Endothelial cell of umbilical vein (primary cell): ENCODE measurements around the gene IBTK. TPM values are rescaled to one million over a fixed set of nuclear protein-coding genes. Genes with fewer than 3 reads are reported as not detected.

Experiments
- BruUV-seq: library from RNA; stranded (reverse); fragments of 400-500 nt; replicated peaks from 2 replicates; lab custom pipeline; 2021; lab: Mats Ljungman, UMichigan
- CTCF ChIA-PET: fragments of 300-600, 350-600 bp; sonication (Branson Sonifier 250); formaldehyde crosslinking; loops from one replicate; lab custom pipeline; 2021; ENCODE audit warnings: antibody characterized with exemption, inconsistent platforms; lab: Charles Lee
- POLR2A ChIA-PET: fragments of 300-600, 350-600 bp; sonication (Branson Sonifier 250); formaldehyde crosslinking; loops from one replicate; lab custom pipeline; 2021; ENCODE audit warnings: antibody characterized with exemption, inconsistent platforms; lab: Charles Lee
- DNase-seq: peaks from one replicate; pipeline ENCODE4 v3.0.0-alpha.2; 2011; ENCODE audit warnings: low read depth, low spot score
- FAIRE-seq: peaks from 2 replicates; lab custom pipeline; 2011; peaks lifted over from hg19 to GRCh38; lab: Jason Lieb, UNC
- H2AFZ ChIP-seq: 2 replicates; pipeline ENCODE4 v1.6.0; 2012; ENCODE audit warnings: low read depth, low read length, control low read depth, inconsistent platforms
- H3K27ac ChIP-seq: 2 replicates; pipeline ENCODE4 v1.5.1; 2011; ENCODE audit warnings: low read depth, mild to moderate bottlenecking, control low read depth, low read length, moderate library complexity; ENCODE audit not compliant: insufficient read depth
- H3K27me3 ChIP-seq, 2 experiments: 2 replicates each; pipeline versions ENCODE4 v1.6.0 to v1.6.1; 2011; ENCODE audit warnings: low read length in 2 of 2, mixed read lengths in 1 of 2; ENCODE audit not compliant: control insufficient read depth in 2 of 2, insufficient read depth in 2 of 2
- H3K36me3 ChIP-seq, 2 experiments: 2 replicates in 1 of 2; 3 replicates in 1 of 2; pipeline ENCODE4 v1.5.1; 2011; ENCODE audit warnings: low read length in 2 of 2, mild to moderate bottlenecking in 1 of 2, moderate library complexity in 1 of 2; ENCODE audit not compliant: control insufficient read depth in 2 of 2, insufficient read depth in 2 of 2; ENCODE audit errors: extremely low read depth in 1 of 2
- H3K4me1 ChIP-seq: 3 replicates; pipeline ENCODE4 v1.5.1; 2011; ENCODE audit warnings: mild to moderate bottlenecking, low read length; ENCODE audit not compliant: control insufficient read depth, insufficient read depth; ENCODE audit errors: extremely low read depth
- H3K4me2 ChIP-seq: 2 replicates; pipeline ENCODE4 v1.6.1; 2011; ENCODE audit warnings: low read length, control low read depth, mixed read lengths; ENCODE audit not compliant: insufficient read depth
- H3K4me3 ChIP-seq, 3 experiments: fragments of 200-600 bp in 1 of 3; sonication (generic), shearing (Covaris generic) in 1 of 3; replicated peaks in 1 of 3; 2 replicates each; pipeline ENCODE4 v1.5.1; 2011 to 2016; ENCODE audit warnings: control low read depth in 3 of 3, low read length in 3 of 3, mild to moderate bottlenecking in 2 of 3, inconsistent platforms in 1 of 3, low read depth in 1 of 3, moderate library complexity in 1 of 3; ENCODE audit not compliant: insufficient read depth in 1 of 3
- H3K79me2 ChIP-seq: 2 replicates; pipeline ENCODE4 v1.6.0; 2012; ENCODE audit warnings: low read length, inconsistent platforms; ENCODE audit not compliant: control insufficient read depth, insufficient read depth
- H3K9ac ChIP-seq: replicated peaks from 2 replicates; pipeline ENCODE3; 2011; ENCODE audit warnings: low read length, control low read depth; ENCODE audit not compliant: insufficient read depth; ENCODE audit errors: extremely low read depth
- H3K9me1 ChIP-seq: replicated peaks from 3 replicates; pipeline ENCODE4 v1.6.0; 2011; ENCODE audit warnings: mild to moderate bottlenecking, low read length; ENCODE audit not compliant: control insufficient read depth, insufficient read depth; ENCODE audit errors: extremely low read depth
- H3K9me3 ChIP-seq: replicated peaks from 2 replicates; pipeline ENCODE4 v1.5.1; 2012; ENCODE audit warnings: low read length, inconsistent platforms; ENCODE audit not compliant: control insufficient read depth, insufficient read depth
- H4K20me1 ChIP-seq: replicated peaks from 2 replicates; pipeline ENCODE3; 2011; ENCODE audit warnings: mild to moderate bottlenecking, low read length; ENCODE audit not compliant: control insufficient read depth, insufficient read depth; ENCODE audit errors: extremely low read depth
- CTCF ChIP-seq, 2 donors: IDR thresholded peaks; 1 replicate in 1 of 2; 2 replicates in 1 of 2; pipeline ENCODE4 v1.5.1; 2011; ENCODE audit warnings: low read length in 2 of 2, mild to moderate bottlenecking in 2 of 2, moderate library complexity in 2 of 2, control low read depth in 1 of 2, inconsistent platforms in 1 of 2, low read depth in 1 of 2; ENCODE audit not compliant: insufficient read depth in 1 of 2; ENCODE audit errors: extremely low read depth in 1 of 2
- EZH2 ChIP-seq: IDR thresholded peaks from 2 replicates; pipeline ENCODE4 v1.6.1; 2012; ENCODE audit warnings: borderline replicate concordance, low read depth, mild to moderate bottlenecking, moderate library complexity, low read length, inconsistent platforms; ENCODE audit not compliant: severe bottlenecking
- FOS ChIP-seq: IDR thresholded peaks from 2 replicates; pipeline ENCODE4 v1.6.1; 2011; ENCODE audit warnings: mild to moderate bottlenecking, low read length, moderate library complexity, borderline replicate concordance; ENCODE audit not compliant: insufficient read depth
- GATA2 ChIP-seq: IDR thresholded peaks from 2 replicates; pipeline ENCODE4 v1.7.0; 2011; ENCODE audit warnings: low read depth, mild to moderate bottlenecking, moderate library complexity, mixed read lengths, low read length; ENCODE audit not compliant: insufficient read length, insufficient read depth
- JUN ChIP-seq: IDR thresholded peaks from 2 replicates; pipeline ENCODE4 v1.6.1; 2011; ENCODE audit warnings: borderline replicate concordance, low read depth; ENCODE audit not compliant: insufficient read length, insufficient read depth
- MYC ChIP-seq: IDR thresholded peaks from one replicate; pipeline ENCODE4 v1.6.1; 2011; ENCODE audit warnings: mild to moderate bottlenecking, low read depth, low read length
- POLR2A ChIP-seq: IDR thresholded peaks from 2 replicates; pipeline ENCODE4 v1.6.1; 2012; ENCODE audit warnings: low read depth, mild to moderate bottlenecking, control low read depth, low read length
- POLR2AphosphoS5 ChIP-seq: IDR thresholded peaks from 2 replicates; pipeline ENCODE4 v1.6.1; 2012; ENCODE audit warnings: low read depth, mild to moderate bottlenecking, control low read depth, low read length, moderate library complexity; ENCODE audit not compliant: insufficient read depth
- dilution Hi-C: fragments of 300-500 bp; cut with MboI; formaldehyde crosslinking; loops from one replicate; pipeline ENCODE4 v1.15.0; 2019; ENCODE audit warnings: low sequenced_read_pairs; ENCODE audit not compliant: extremely low pct_ligation_motif_present
- intact Hi-C: fragments of 100-400 bp; cut with micrococcal nuclease; formaldehyde crosslinking; loops from one replicate; pipeline ENCODE4 v1.10.0; 2022
- polyA plus RNA-seq, 4 experiments: library from polyadenylated mRNA; depleted of rRNA in 3 of 4; stranded (reverse) in 3 of 4; unstranded in 1 of 4; fragments of >200 nt; gene quantifications; 2 replicates each; pipeline versions ENCODE4 v1.2.1 to v1.2.3, GENCODE V29; 2011 to 2012; ENCODE audit warnings: missing spikeins in 1 of 4
- total RNA-seq: library from RNA; stranded (reverse); gene quantifications from 2 replicates; pipeline ENCODE4 v1.2.3, GENCODE V29; 2021
- TF ChIP-seq, protein P1 (sequence below): IDR thresholded peaks from 2 replicates; pipeline ENCODE4 v1.6.1; 2011; ENCODE audit not compliant: insufficient read depth, insufficient read length

The IBTK gene
- total and polyA plus RNA-seq, 2 donors (not counting 3 experiments of a cell fraction or from before 2014, with no cell fraction given): 6.7 to 30.5 TPM

DNA sequence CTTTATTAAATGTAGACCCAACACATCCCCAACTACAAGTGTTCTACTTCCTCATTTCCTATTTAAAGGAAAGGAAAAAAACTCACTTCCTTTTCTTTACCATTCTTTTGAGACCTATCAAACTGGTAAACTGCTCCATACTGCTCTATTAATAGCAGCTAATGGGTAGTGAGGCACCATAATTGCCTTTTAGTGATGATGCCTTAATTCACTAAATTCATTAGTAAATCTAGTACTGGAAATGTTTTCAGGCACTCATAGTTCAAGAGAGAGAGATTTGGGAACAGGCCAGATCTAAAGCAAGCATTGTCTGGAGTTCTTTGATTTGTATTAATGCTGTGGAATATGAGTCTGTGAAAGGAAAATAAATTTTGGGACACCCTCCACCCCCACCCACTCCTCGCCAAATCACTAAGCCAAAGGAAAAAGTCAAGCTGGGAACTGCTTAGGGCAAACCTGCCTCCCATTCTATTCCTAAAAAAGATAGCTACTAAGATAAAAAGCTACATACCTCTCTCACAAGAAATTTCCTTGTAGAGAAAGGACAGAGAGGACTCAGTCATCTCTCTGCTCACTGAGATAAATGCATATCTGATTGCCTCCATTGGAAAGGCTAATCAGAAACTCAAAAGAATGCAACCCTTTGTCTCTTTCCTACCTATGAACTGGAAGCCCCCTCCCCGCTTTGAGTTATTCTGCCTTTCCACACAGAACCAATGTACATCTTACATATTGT is 13.6 kb upstream of the IBTK start:
- Histone ChIP-seq H3K9me1 (no peaks in the 10 kb centered on the region), H3K9ac (no peak overlapping the region), H3K9me3 (no peaks in the 10 kb centered on the region), H4K20me1 (no peaks in the 10 kb centered on the region), H3K36me3 (no peaks in the 10 kb centered on the region), H3K79me2 (no peaks in the 10 kb centered on the region), H3K4me2 (peak overlapping the region; percentile 31), H3K27me3 (no peaks in the 10 kb centered on the region), H3K4me3 (no peak overlapping the region), H3K27ac (no peak overlapping the region), H2AFZ (no peak overlapping the region), H3K4me1 (peaks cover 12% of the 10 kb centered on the region)
- BruUV-seq: no TSS peak
- ChIA-PET CTCF (interaction anchor here (0.5 to 4.6 kb wide), 7 partner anchors 10 to 1215 kb away, joined by 3 to 56 read pairs (median 3); partner anchors contain the start of gene UBE3D), POLR2A (interaction anchor here (0.6 kb wide), 1 partner anchor 404 kb away, joined by 5 read pairs; no protein-coding TSS in a partner anchor)
- DNase-seq (peak; percentile 14), FAIRE-seq (no peak)
- TF ChIP-seq JUN (no peak), MYC (no peak), POLR2AphosphoS5 (no peak), GATA2 (no peak), CTCF (IDR thresholded peaks at IDR 0.05; ENCODE audit: extremely low read depth in 1 of 2, insufficient read depth in 1 of 2, low read depth in 1 of 2, low read length in 2 of 2) (no peak), POLR2A (no peak), EZH2 (no peak), FOS (no peak)
- TF ChIP-seq, protein P1, sequence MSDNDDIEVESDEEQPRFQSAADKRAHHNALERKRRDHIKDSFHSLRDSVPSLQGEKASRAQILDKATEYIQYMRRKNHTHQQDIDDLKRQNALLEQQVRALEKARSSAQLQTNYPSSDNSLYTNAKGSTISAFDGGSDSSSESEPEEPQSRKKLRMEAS: no peak
- dilution Hi-C loops: no loop called here
- intact Hi-C loops: no loop called here
